GM12878 (cell line): ENCODE measurements around the gene GRIK1. TPM values are rescaled to one million over a fixed set of nuclear protein-coding genes. Genes with fewer than 3 reads are reported as not detected.

Experiments
- ATAC-seq: fragments of 200-7000 bp; cut with Tn5 transposase; 3 replicates; pipeline ENCODE4 v1.9.1; 2020; ENCODE audit warnings: mild to moderate bottlenecking, moderate library complexity
- BruUV-seq: library from RNA; stranded (reverse); fragments of 400-500 nt; replicated peaks from 2 replicates; lab custom pipeline; 2021; lab: Mats Ljungman, UMichigan
- CTCF ChIA-PET: fragments of 300-600 bp; sonication (Branson Sonifier 250); formaldehyde crosslinking; extraction: SDS; loops from one replicate; lab custom pipeline; 2021; ENCODE audit warnings: inconsistent platforms; lab: Yijun Ruan, JAX
- POLR2A ChIA-PET: fragments of 350-600 bp; formaldehyde crosslinking; extraction: SDS; loops from one replicate; lab custom pipeline; 2021; ENCODE audit warnings: inconsistent platforms; lab: Charles Lee
- RAD21 ChIA-PET: fragments of 300-600 bp; sonication (Branson Sonifier 250); formaldehyde crosslinking; loops from one replicate; lab custom pipeline; 2023; ENCODE audit warnings: antibody characterized with exemption; ENCODE audit not compliant: unreplicated experiment; lab: Charles Lee
- SMC1A ChIA-PET: fragments of 300-600 bp; sonication (Branson Sonifier 250); formaldehyde crosslinking; loops from one replicate; lab custom pipeline; 2023; ENCODE audit not compliant: unreplicated experiment, uncharacterized antibody; lab: Charles Lee
- DNase-seq: peaks from one replicate; pipeline ENCODE4 v3.0.0-alpha.2; 2011; ENCODE audit warnings: low read depth, low spot score
- FAIRE-seq: peaks from 3 replicates; lab custom pipeline; 2011; peaks lifted over from hg19 to GRCh38; lab: Jason Lieb, UNC
- H2AFZ ChIP-seq: 2 replicates; pipeline ENCODE4 v1.6.0; 2011; ENCODE audit warnings: low read depth, low read length, control low read depth; ENCODE audit not compliant: control insufficient read depth
- H3K27ac ChIP-seq: 2 replicates; pipeline ENCODE4 v1.5.1; 2011; ENCODE audit warnings: control low read depth; ENCODE audit not compliant: control insufficient read depth, insufficient read depth
- H3K27me3 ChIP-seq, 2 experiments: replicated peaks in 1 of 2; 2 replicates each; pipeline versions ENCODE4 v1.6.0 to v1.6.1; 2011; ENCODE audit warnings: low read length in 1 of 2; ENCODE audit not compliant: control insufficient read depth in 2 of 2, insufficient read depth in 2 of 2
- H3K36me3 ChIP-seq, 2 experiments: 2 replicates each; pipeline ENCODE4 v1.5.1; 2011; ENCODE audit warnings: low read length in 1 of 2; ENCODE audit not compliant: control insufficient read depth in 2 of 2, insufficient read depth in 2 of 2
- H3K4me1 ChIP-seq: 2 replicates; pipeline ENCODE4 v1.6.1; 2011; ENCODE audit warnings: mild to moderate bottlenecking, low read length, moderate library complexity, mixed read lengths; ENCODE audit not compliant: control insufficient read depth, insufficient read depth
- H3K4me2 ChIP-seq: 2 replicates; pipeline ENCODE4 v1.6.0; 2011; ENCODE audit warnings: control low read depth; ENCODE audit not compliant: control insufficient read depth, insufficient read depth
- H3K4me3 ChIP-seq: fragments of 200-600 bp; sonication (generic); 2 replicates; pipeline ENCODE4 v1.5.1; 2016
- H3K79me2 ChIP-seq: 2 replicates; pipeline ENCODE4 v1.6.0; 2011; ENCODE audit warnings: low read length; ENCODE audit not compliant: control insufficient read depth, insufficient read depth
- H3K9ac ChIP-seq: 2 replicates; pipeline ENCODE4 v1.8.0; 2011; ENCODE audit warnings: low read length, control low read depth, mixed read lengths; ENCODE audit not compliant: control insufficient read depth, insufficient read depth
- H3K9me3 ChIP-seq: replicated peaks from 3 replicates; pipeline ENCODE4 v1.5.1; 2011; ENCODE audit warnings: mild to moderate bottlenecking, low read length; ENCODE audit not compliant: control insufficient read depth, insufficient read depth
- H4K20me1 ChIP-seq: 2 replicates; pipeline ENCODE4 v1.6.0; 2011; ENCODE audit not compliant: control insufficient read depth, insufficient read depth
- BCL3 ChIP-seq: IDR thresholded peaks from 2 replicates; pipeline ENCODE4 v1.6.1; 2011; ENCODE audit warnings: borderline replicate concordance, low read depth, mild to moderate bottlenecking, moderate library complexity, low read length; ENCODE audit not compliant: insufficient read depth, poor library complexity, severe bottlenecking
- BRCA1 ChIP-seq: IDR thresholded peaks from 2 replicates; pipeline ENCODE4 v1.6.1; 2011; ENCODE audit warnings: low read depth, low read length, improper control_type of control experiment
- CEBPZ ChIP-seq: fragments of 150-350 bp; IDR thresholded peaks from 2 replicates; pipeline ENCODE4 v1.6.1; 2016; ENCODE audit warnings: low read depth, low read length
- CREB1 ChIP-seq: IDR thresholded peaks from 2 replicates; pipeline ENCODE4 v1.6.1; 2012; ENCODE audit warnings: low read depth, mild to moderate bottlenecking, inconsistent platforms
- E2F8 ChIP-seq: fragments of 450-650 bp; IDR thresholded peaks from 2 replicates; pipeline ENCODE4 v1.6.1; 2018; ENCODE audit warnings: mild to moderate bottlenecking, low read depth, moderate library complexity; ENCODE audit not compliant: partially characterized antibody
- HDAC6 ChIP-seq: fragments of 200-600 bp; sonication (generic); IDR thresholded peaks from one replicate; pipeline ENCODE4 v1.8.0; 2017; ENCODE audit warnings: antibody characterized with exemption; ENCODE audit not compliant: unreplicated experiment
- HDGF ChIP-seq: fragments of 450-650 bp; IDR thresholded peaks from 2 replicates; pipeline ENCODE4 v1.6.1; 2016; ENCODE audit warnings: antibody characterized with exemption
- LARP7 ChIP-seq: fragments of 450-650 bp; IDR thresholded peaks from 2 replicates; pipeline ENCODE4 v1.6.1; 2017; ENCODE audit warnings: mild to moderate bottlenecking
- MAX ChIP-seq: IDR thresholded peaks from 2 replicates; pipeline ENCODE4 v1.6.1; 2012; ENCODE audit warnings: low read depth, low read length, improper control_type of control experiment
- MYB ChIP-seq: fragments of 150-350 bp; IDR thresholded peaks from 2 replicates; pipeline ENCODE4 v1.6.1; 2014; ENCODE audit warnings: mild to moderate bottlenecking, low read depth, low read length, borderline replicate concordance
- NBN ChIP-seq: fragments of 450-650 bp; IDR thresholded peaks from 2 replicates; pipeline ENCODE4 v1.6.1; 2016
- POLR2AphosphoS2 ChIP-seq: IDR thresholded peaks from 2 replicates; pipeline ENCODE4 v1.6.1; 2011; ENCODE audit warnings: low read depth, mild to moderate bottlenecking, low read length, improper control_type of control experiment, moderate library complexity
- RFX5 ChIP-seq: IDR thresholded peaks from 2 replicates; pipeline ENCODE4 v1.6.1; 2011; ENCODE audit warnings: low read depth, low read length, improper control_type of control experiment
- SIX5 ChIP-seq: IDR thresholded peaks from 2 replicates; pipeline ENCODE4 v1.6.1; 2011; ENCODE audit warnings: mild to moderate bottlenecking, low read depth, low read length, moderate library complexity; ENCODE audit not compliant: severe bottlenecking
- STAT3 ChIP-seq: IDR thresholded peaks from 2 replicates; pipeline ENCODE4 v1.6.1; 2011; ENCODE audit warnings: low read depth, low read length, improper control_type of control experiment
- TCF3 ChIP-seq: IDR thresholded peaks from 2 replicates; pipeline ENCODE4 v1.6.1; 2012; ENCODE audit warnings: low read depth, mild to moderate bottlenecking, low read length, borderline replicate concordance; ENCODE audit not compliant: insufficient read depth
- ZNF622 ChIP-seq: fragments of 450-650 bp; IDR thresholded peaks from 2 replicates; pipeline ENCODE4 v1.6.1; 2017; ENCODE audit warnings: mild to moderate bottlenecking, inconsistent platforms
- ZSCAN29 ChIP-seq: fragments of 450-650 bp; IDR thresholded peaks from 2 replicates; pipeline ENCODE4 v1.6.1; 2017; ENCODE audit warnings: mild to moderate bottlenecking, moderate library complexity
- WGBS: methylation state at CpG from one replicate; pipeline ENCODE4 v1.1.6; 2016; ENCODE audit warnings: low lambda C conversion rate; ENCODE audit not compliant: insufficient replicate concordance, insufficient coverage; ENCODE audit errors: missing lambda C conversion rate; 5-methylcytosine and 5-hydroxymethylcytosine counted together
- in situ Hi-C: fragments of 300-500 bp; cut with MboI; formaldehyde crosslinking; loops from 9 replicates; pipeline ENCODE4 v1.14.3; 2018; ENCODE audit warnings: mixed read lengths
- intact Hi-C: fragments of 100-400 bp; cut with micrococcal nuclease; formaldehyde crosslinking; loops from one replicate; pipeline ENCODE4 v1.14.2; 2022; ENCODE audit not compliant: unreplicated experiment
- polyA plus RNA-seq, 11 experiments: library from polyadenylated mRNA; depleted of rRNA in 4 of 11; unstranded in 6 of 11; stranded (reverse) in 5 of 11; fragments of >200 nt; fragmentation: Nextera tagmentation in 4 of 11; fragmentation: Illumina TruSeq in 1 of 11; extraction: Ambion mirVana in 4 of 11; extraction: Trizol in 1 of 11; gene quantifications; 1 replicate in 1 of 11; 2 replicates in 10 of 11; pipeline versions ENCODE4 v1.2.1 to v1.2.3, GENCODE V29; 2011 to 2016; ENCODE audit warnings: inconsistent platforms in 2 of 11, missing spikeins in 2 of 11, low read depth in 1 of 11
- total RNA-seq, 4 experiments: library from RNA; depleted of rRNA in 3 of 4; stranded (reverse); fragments of >200 nt in 3 of 4; fragmentation: Illumina TruSeq in 1 of 4; extraction: Trizol in 1 of 4; gene quantifications; 2 replicates each; pipeline versions ENCODE4 v1.2.1 to v1.2.3, GENCODE V29; 2013 to 2021

GRIK1 gene
- total and polyA plus RNA-seq, 10 of the 15 experiments (the other 5 are each of a cell fraction or from before 2014, with no cell fraction given), result 0.05 to 0.13 (median 0.09) TPM; not detected in 7

GRCh38 chr21:29504751-29505321, 435.0 kb downstream of the GRIK1 start:
- Histone ChIP-seq H3K9ac (no peak overlapping the region), H3K9me3 (no peaks in the 10 kb centered on the region), H3K4me2 (no peak overlapping the region), H3K27me3 (no peaks in the 10 kb centered on the region), H4K20me1 (no peaks in the 10 kb centered on the region), H3K79me2 (no peaks in the 10 kb centered on the region), H3K4me1 (no peaks in the 10 kb centered on the region), H3K4me3 (no peak overlapping the region), H3K27ac (no peak overlapping the region), H3K36me3 (no peaks in the 10 kb centered on the region), H2AFZ (no peak overlapping the region)
- in situ Hi-C loops (no loop called here), intact Hi-C loops (no loop called here)
- ChIA-PET SMC1A (interaction anchor here (1.1 to 2.0 kb wide), 2 partner anchors 8 to 9 kb away, joined by 3 to 5 read pairs; no protein-coding TSS in a partner anchor), RAD21 (no interaction called here), CTCF (interaction anchor here (0.6 to 1.6 kb wide), 2 partner anchors 11 to 19 kb away, joined by 3 read pairs; no protein-coding TSS in a partner anchor), POLR2A (no interaction called here)
- no TSS peak for BruUV-seq
- no peak for DNase-seq
- no peak for FAIRE-seq
- no peak for ATAC-seq
- WGBS, result 45% methylated on average over 3 of the region's 3 CpGs
- TF ChIP-seq LARP7 (no peak), MYB (no peak), HDAC6 (no peak), TCF3 (no peak), E2F8 (no peak), BCL3 (no peak), ZSCAN29 (no peak), STAT3 (no peak), NBN (no peak), RFX5 (no peak), SIX5 (no peak), MAX (no peak), BRCA1 (no peak), ZNF622 (no peak), HDGF (no peak), CREB1 (no peak), CEBPZ (no peak), POLR2AphosphoS2 (no peak)
